Dermis microvascular lymphatic vessel endothelial cell (primary cell): Measurements from ENCODE around the gene TNNT3. TPM values are rescaled to one million over a fixed set of nuclear protein-coding genes. Genes with fewer than 3 reads are reported as not detected.
A peak's percentile ranks its signal among the peaks of the same experiment; 100 is the strongest.
"Not testable (repeated sequence)": the region's sequence is repeated elsewhere in the genome, so short reads cannot be mapped to it uniquely, and the experiment has no call there.

Experiments used
- DNase-seq, 2 donors: peaks; one replicate each; pipeline versions ENCODE4 v3.0.0 to v3.0.0-alpha.2; 2010; ENCODE audit warnings: low read depth in 2 of 2
- total RNA-seq: library from RNA; depleted of rRNA; stranded (reverse); fragments of >200 nt; gene quantifications from 2 replicates; pipeline ENCODE4 v1.2.1, GENCODE V29; 2014

The TNNT3 gene
- total RNA-seq, result not detected in 2 replicates

- no peak for DNase-seq
Measured at GRCh38 chr11:1919391-1920127, at the start of gene TNNT3. TNNT3 (plus strand) TSS chr11:1919703; CDS start chr11:1922875, 3,172 bp downstream.

- DNase-seq, result no peak
Measured at GRCh38 chr11:1870326-1870696, 49.2 kb upstream of the TNNT3 start.

- DNase-seq, result no peak
Measured at GRCh38 chr11:1870721-1871466, 48.6 kb upstream of the TNNT3 start.

GRCh38 chr11:1871531-1871930, 48.0 kb upstream of the TNNT3 start:
- no peak for DNase-seq

GRCh38 chr11:1872267-1872985, 47.1 kb upstream of the TNNT3 start:
- no peak for DNase-seq

GRCh38 chr11:1873048-1873812, 46.3 kb upstream of the TNNT3 start:
- DNase-seq, result no peak

- not testable (repeated sequence) for DNase-seq
Measured at GRCh38 chr11:1873813-1874150, 45.7 kb upstream of the TNNT3 start.

- not testable (repeated sequence) for DNase-seq
Measured at GRCh38 chr11:1874441-1875092, 44.9 kb upstream of the TNNT3 start.

- DNase-seq, result no peak
Measured at GRCh38 chr11:1875093-1875850, 44.2 kb upstream of the TNNT3 start.

GRCh38 chr11:1875851-1876301, 43.6 kb upstream of the TNNT3 start:
- DNase-seq, result not testable (repeated sequence)

GRCh38 chr11:1876361-1877063, 43.0 kb upstream of the TNNT3 start:
- peak in 1 of 2 donors; percentile 53 for DNase-seq

- DNase-seq, result peak in 1 of 2 donors; percentile 19
Measured at GRCh38 chr11:1877211-1878136, 42.0 kb upstream of the TNNT3 start.

- DNase-seq, result no peak
Measured at GRCh38 chr11:1878137-1879031, 41.1 kb upstream of the TNNT3 start.

- DNase-seq, result no peak
Measured at GRCh38 chr11:1879342-1879940, 40.1 kb upstream of the TNNT3 start.

GRCh38 chr11:1879941-1880720, 39.4 kb upstream of the TNNT3 start:
- peak in 1 of 2 donors; percentile 33 for DNase-seq

GRCh38 chr11:1880746-1881441, 38.6 kb upstream of the TNNT3 start:
- no peak for DNase-seq
